PFSK-1 (cell line): Measurements from ENCODE around the gene GART.

Experiments
- FOXP2 ChIP-seq: optimal IDR thresholded peaks from 2 replicates; pipeline ENCODE3; 2011; ENCODE audit warnings: borderline replicate concordance, control low read depth, inconsistent platforms; ENCODE audit not compliant: insufficient read depth; ENCODE audit errors: extremely low read length, extremely low read depth
- POLR2AphosphoS5 ChIP-seq: IDR thresholded peaks from 2 replicates; pipeline ENCODE4 v1.6.1; 2012; ENCODE audit warnings: low read depth, mild to moderate bottlenecking, control low read depth, low read length, moderate library complexity
- REST ChIP-seq, 2 experiments: IDR thresholded peaks; 2 replicates each; pipeline versions ENCODE4 v1.6.1 to v1.8.0; 2011 to 2012; ENCODE audit warnings: low read depth in 2 of 2, low read length in 2 of 2, control low read depth in 1 of 2, inconsistent platforms in 1 of 2, mild to moderate bottlenecking in 1 of 2, moderate library complexity in 1 of 2; ENCODE audit not compliant: insufficient read depth in 1 of 2
- SIN3A ChIP-seq: IDR thresholded peaks from 2 replicates; pipeline ENCODE4 v1.6.1; 2012; ENCODE audit warnings: mild to moderate bottlenecking, low read length, moderate library complexity, borderline replicate concordance; ENCODE audit not compliant: insufficient read depth
- TAF1 ChIP-seq: IDR thresholded peaks from 2 replicates; pipeline ENCODE4 v1.6.1; 2012; ENCODE audit warnings: low read length, control low read depth, borderline replicate concordance; ENCODE audit not compliant: insufficient read depth

Gene GART

GRCh38 chr21:33522953-33523349 lies 19.0 kb downstream of the GART start:
- no peak for TF ChIP-seq TAF1
- no peak for TF ChIP-seq SIN3A
- TF ChIP-seq POLR2AphosphoS5: no peak
- no peak for TF ChIP-seq REST (IDR thresholded peaks at IDR 0.05; ENCODE audit: insufficient read depth in 1 of 2, low read depth in 2 of 2, low read length in 2 of 2)
- no peak for TF ChIP-seq FOXP2

GRCh38 chr21:33522297-33522952 lies 19.5 kb downstream of the GART start:
- no peak for TF ChIP-seq FOXP2
- TF ChIP-seq REST (IDR thresholded peaks at IDR 0.05; ENCODE audit: insufficient read depth in 1 of 2, low read depth in 2 of 2, low read length in 2 of 2): no peak
- TF ChIP-seq POLR2AphosphoS5: no peak
- TF ChIP-seq TAF1: no peak
- TF ChIP-seq SIN3A: no peak

GRCh38 chr21:33518899-33519298 lies 23.0 kb downstream of the GART start:
- no peak for TF ChIP-seq FOXP2

GRCh38 chr21:33514229-33514628 lies 27.7 kb downstream of the GART start:
- TF ChIP-seq TAF1 (no peak), POLR2AphosphoS5 (no peak), SIN3A (no peak), REST (IDR thresholded peaks at IDR 0.05; ENCODE audit: insufficient read depth in 1 of 2, low read depth in 2 of 2, low read length in 2 of 2) (no peak), FOXP2 (no peak)

- no peak for TF ChIP-seq TAF1
- no peak for TF ChIP-seq POLR2AphosphoS5
- no peak for TF ChIP-seq REST (IDR thresholded peaks at IDR 0.05; ENCODE audit: insufficient read depth in 1 of 2, low read depth in 2 of 2, low read length in 2 of 2)
- no peak for TF ChIP-seq FOXP2
- TF ChIP-seq SIN3A: no peak
Measured at GRCh38 chr21:33512481-33512880, 29.4 kb downstream of the GART start.
